HepG2 (cell line): ENCODE results near the gene TRMT1. TPM values are rescaled to one million over a fixed set of nuclear protein-coding genes. Genes with fewer than 3 reads are reported as not detected.

Experiments
- ATF1 ChIP-seq: IDR thresholded peaks from 2 replicates; pipeline ENCODE4 v1.6.1; 2016; ENCODE audit warnings: mild to moderate bottlenecking, control low read depth
- ATF4 ChIP-seq, 2 experiments: fragments of 450-650 bp in 1 of 2; sonication (generic) in 1 of 2; formaldehyde crosslinking; IDR thresholded peaks; 2 replicates each; pipeline versions ENCODE4 v1.5.0 to v1.8.0; 2020 to 2022; ENCODE audit warnings: mild to moderate bottlenecking in 1 of 2, missing genetic modification reagents in 1 of 2
- CTCF ChIP-seq: sonication (generic); formaldehyde crosslinking; IDR thresholded peaks from 2 replicates; pipeline ENCODE4 v1.5.0; 2020; ENCODE audit warnings: mild to moderate bottlenecking, missing genetic modification reagents, moderate library complexity
- FOSL1 ChIP-seq: sonication (generic); formaldehyde crosslinking; IDR thresholded peaks from 2 replicates; pipeline ENCODE4 v1.9.0; 2021; ENCODE audit warnings: missing genetic modification reagents, borderline replicate concordance
- HINFP ChIP-seq: sonication (generic); formaldehyde crosslinking; IDR thresholded peaks from 2 replicates; pipeline ENCODE4 v1.4.0; 2020; ENCODE audit warnings: low read depth, mild to moderate bottlenecking, missing genetic modification reagents
- KAT2B ChIP-seq: fragments of 150-350 bp; IDR thresholded peaks from 2 replicates; pipeline ENCODE4 v1.6.1; 2014; ENCODE audit warnings: low read depth, low read length, borderline replicate concordance
- MEF2D ChIP-seq: sonication (generic); formaldehyde crosslinking; IDR thresholded peaks from 2 replicates; pipeline ENCODE4 v1.5.1; 2020; ENCODE audit warnings: mild to moderate bottlenecking, missing genetic modification reagents
- MLX ChIP-seq: IDR thresholded peaks from 2 replicates; pipeline ENCODE4 v1.6.1; 2016
- MLXIP ChIP-seq: sonication (generic); formaldehyde crosslinking; IDR thresholded peaks from 2 replicates; pipeline ENCODE4 v1.9.0; 2021; ENCODE audit warnings: missing genetic modification reagents, borderline replicate concordance
- NCOA2 ChIP-seq: sonication (generic); formaldehyde crosslinking; IDR thresholded peaks from 2 replicates; pipeline ENCODE4 v1.8.0; 2022; ENCODE audit warnings: inconsistent platforms
- NFKBIZ ChIP-seq: IDR thresholded peaks from 2 replicates; pipeline ENCODE4 v1.6.1; 2018; ENCODE audit warnings: missing genetic modification reagents, missing compliant biosample characterization
- PREB ChIP-seq: sonication (generic); formaldehyde crosslinking; IDR thresholded peaks from 2 replicates; pipeline ENCODE4 v1.4.0; 2020; ENCODE audit warnings: missing genetic modification reagents
- RBAK ChIP-seq: sonication (generic); formaldehyde crosslinking; IDR thresholded peaks from 2 replicates; pipeline ENCODE4 v1.5.1; 2020; ENCODE audit warnings: mild to moderate bottlenecking, missing genetic modification reagents
- SYNCRIP ChIP-seq: fragments of 200-400 bp; formaldehyde crosslinking; IDR thresholded peaks from 2 replicates; pipeline ENCODE4 v1.6.1; 2018; ENCODE audit warnings: mild to moderate bottlenecking, low read depth, low read length; ENCODE audit not compliant: insufficient read depth
- U2AF1 ChIP-seq: fragments of 200-400 bp; formaldehyde crosslinking; optimal IDR thresholded peaks from 2 replicates; pipeline ENCODE3; 2017; ENCODE audit warnings: mild to moderate bottlenecking, low read depth, low read length
- ZC3H4 ChIP-seq: sonication (generic); formaldehyde crosslinking; IDR thresholded peaks from 2 replicates; pipeline ENCODE4 v1.4.0; 2020; ENCODE audit warnings: missing genetic modification reagents, borderline replicate concordance
- ZNF17 ChIP-seq: sonication (generic); formaldehyde crosslinking; IDR thresholded peaks from 2 replicates; pipeline ENCODE4 v1.5.0; 2020; ENCODE audit warnings: mild to moderate bottlenecking, missing genetic modification reagents
- ZNF589 ChIP-seq: sonication (generic); formaldehyde crosslinking; conservative IDR thresholded peaks from 2 replicates; pipeline ENCODE4 v1.8.0; 2022; ENCODE audit warnings: mild to moderate bottlenecking, moderate library complexity, missing genetic modification reagents
- ZNF772 ChIP-seq: sonication (generic); formaldehyde crosslinking; IDR thresholded peaks from 2 replicates; pipeline ENCODE4 v1.5.0; 2020; ENCODE audit warnings: mild to moderate bottlenecking, missing genetic modification reagents
- ZNF781 ChIP-seq: sonication (generic); formaldehyde crosslinking; IDR thresholded peaks from 2 replicates; pipeline ENCODE4 v1.5.1; 2020; ENCODE audit warnings: borderline replicate concordance, mild to moderate bottlenecking, missing genetic modification reagents; ENCODE audit errors: not compliant biosample characterization
- polyA plus RNA-seq, 8 experiments: library from polyadenylated mRNA; depleted of rRNA in 3 of 8; stranded (reverse) in 7 of 8; unstranded in 1 of 8; fragments of >200 nt; fragmentation: Illumina TruSeq in 4 of 8; extraction: Trizol in 4 of 8; gene quantifications; 2 replicates each; pipeline versions ENCODE4 v1.2.1 to v1.2.3, GENCODE V29; 2011 to 2016; ENCODE audit warnings: low read depth in 4 of 8, missing spikeins in 1 of 8, mixed read lengths in 1 of 8; ENCODE audit not compliant: insufficient read depth in 1 of 8
- total RNA-seq, 5 experiments: library from RNA; depleted of rRNA; stranded (reverse); fragments of >200 nt; fragmentation: Illumina TruSeq; extraction: Trizol; gene quantifications; 2 replicates each; pipeline ENCODE4 v1.2.3, GENCODE V29; 2016; ENCODE audit warnings: low read depth in 1 of 5

TRMT1 gene
- total and polyA plus RNA-seq, 2 of the 13 experiments (the other 11 are each of a cell fraction or from before 2014, with no cell fraction given), result 35.5 to 44.1 TPM

- peak; percentile 56; the same call in 1 of the 2 replicates for TF ChIP-seq MEF2D (CRISPR knock-in tag)
- TF ChIP-seq NFKBIZ, result no peak
- no peak for TF ChIP-seq ZNF17 (CRISPR knock-in tag)
- no peak for TF ChIP-seq ZC3H4 (CRISPR knock-in tag)
- TF ChIP-seq FOSL1 (CRISPR knock-in tag), result no peak
- 0 out of 2 replicates have a peak, but pooled peaks have one; percentile 18 for TF ChIP-seq NCOA2 (CRISPR knock-in tag)
- TF ChIP-seq ATF1 (CRISPR knock-in tag), result peak; percentile 86; the same call in 1 of the 2 replicates
- no peak for TF ChIP-seq ZNF781 (CRISPR knock-in tag)
- peak; percentile 94 for TF ChIP-seq U2AF1
- no peak for TF ChIP-seq RBAK (CRISPR knock-in tag)
- TF ChIP-seq MLX (CRISPR knock-in tag), result peak; percentile 27; the same call in 1 of the 2 replicates
- TF ChIP-seq PREB (CRISPR knock-in tag), result no peak
- no peak for TF ChIP-seq KAT2B
- peak; percentile 81; the same call in 1 of the 2 replicates for TF ChIP-seq ZNF589 (CRISPR knock-in tag)
- TF ChIP-seq ATF4 (CRISPR knock-in tag; IDR thresholded peaks at IDR 0.05), result no peak
- TF ChIP-seq CTCF (CRISPR knock-in tag), result no peak; the same call in 1 of the 2 replicates
- peak; percentile 62; the same call in 1 of the 2 replicates for TF ChIP-seq ZNF772 (CRISPR knock-in tag)
- no peak for TF ChIP-seq HINFP
- TF ChIP-seq SYNCRIP, result no peak
- no peak for TF ChIP-seq MLXIP
These were observed 36.5 kb upstream of the TRMT1 start (continued) for GRCh38 chr19:13152974-13153568.
